Right lobe of liver (tissue), 6 donors: Measurements from ENCODE around the gene TTC8. TPM values are rescaled to one million over a fixed set of nuclear protein-coding genes. Genes with fewer than 3 reads are reported as not detected.

Source experiments
- ATAC-seq, 4 donors: fragments of 200-7000 bp; cut with Tn5 transposase; one replicate each; pipeline ENCODE4 v1.9.1; 2020; ENCODE audit warnings: mild to moderate bottlenecking in 4 of 4, moderate library complexity in 4 of 4
- DNase-seq, 3 donors: peaks; one replicate each; pipeline ENCODE4 v3.0.0-alpha.2; 2020
- H3K27ac ChIP-seq, 3 donors: fragments of 200-600 bp; one replicate each; pipeline ENCODE4 v1.8.0; 2022
- H3K27me3 ChIP-seq, 2 donors: fragments of 200-600 bp; one replicate each; pipeline ENCODE4 v1.8.0; 2022
- H3K36me3 ChIP-seq, 4 donors: fragments of 200-600 bp; sonication (generic) in 1 of 4; one replicate each; pipeline versions ENCODE4 v1.5.1 to v1.8.0; 2017 to 2022; ENCODE audit warnings: control low read depth in 1 of 4
- H3K4me1 ChIP-seq, 4 donors: fragments of 200-600 bp; sonication (generic) in 1 of 4; one replicate each; pipeline versions ENCODE4 v1.5.1 to v1.8.0; 2017 to 2022; ENCODE audit warnings: control low read depth in 1 of 4
- H3K4me3 ChIP-seq, 3 donors: fragments of 200-600 bp; one replicate each; pipeline ENCODE4 v1.8.0; 2022
- H3K9me3 ChIP-seq, 4 donors: fragments of 200-600 bp; sonication (generic) in 1 of 4; one replicate each; pipeline versions ENCODE4 v1.5.1 to v1.8.0; 2017 to 2022; ENCODE audit warnings: control low read depth in 1 of 4
- POLR2A ChIP-seq: fragments of 450-650 bp; IDR thresholded peaks from one replicate; pipeline ENCODE4 v1.6.1; 2017; ENCODE audit warnings: antibody characterized with exemption, mild to moderate bottlenecking
- WGBS: methylation state at CpG from one replicate; pipeline ENCODE4 v1.1.6; 2018; ENCODE audit warnings: low coverage, low lambda C conversion rate; ENCODE audit not compliant: insufficient coverage; ENCODE audit errors: missing lambda C conversion rate; 5-methylcytosine and 5-hydroxymethylcytosine counted together
- intact Hi-C, 2 donors: fragments of 100-400 bp; cut with DNase I; formaldehyde crosslinking; loops; one replicate each; pipeline versions ENCODE4 v1.11.2 to v1.14.1; 2022
- total RNA-seq, 6 experiments: library from RNA; depleted of rRNA in 2 of 6; stranded (reverse); fragments of >200 nt in 2 of 6; fragmentation: NEBNext Ultra II Directional in 3 of 6; extraction: Animal tissue kit (Norgen Biotek cat#: 25700) in 3 of 6; gene quantifications; one replicate each; pipeline versions ENCODE4 v1.1.0 to v1.2.4, GENCODE V29; 2016 to 2023
- TF ChIP-seq, protein P1 (sequence below), 4 donors: fragments of 200-600 bp in 3 of 4; fragments of 450-650 bp in 1 of 4; IDR thresholded peaks; one replicate each; pipeline versions ENCODE4 v1.5.1 to v1.8.0; 2016 to 2022; ENCODE audit warnings: antibody characterized with exemption in 4 of 4, mild to moderate bottlenecking in 2 of 4
- donor health status: DM: no; HTN: yes; CAD: no.
- donor health status: DM: no; HTN: no; CAD: no.
- donor health status: DM: no; HTN: no; CAD: no.
- donor health status: DM: no; HTN: yes; CAD: no.
- donor health status: DM: no; HTN: yes; CAD: no.

TTC8 gene
- total RNA-seq, 6 experiments from 2014 or later = 6.9 to 25.0 (median 11.1) TPM

DNA sequence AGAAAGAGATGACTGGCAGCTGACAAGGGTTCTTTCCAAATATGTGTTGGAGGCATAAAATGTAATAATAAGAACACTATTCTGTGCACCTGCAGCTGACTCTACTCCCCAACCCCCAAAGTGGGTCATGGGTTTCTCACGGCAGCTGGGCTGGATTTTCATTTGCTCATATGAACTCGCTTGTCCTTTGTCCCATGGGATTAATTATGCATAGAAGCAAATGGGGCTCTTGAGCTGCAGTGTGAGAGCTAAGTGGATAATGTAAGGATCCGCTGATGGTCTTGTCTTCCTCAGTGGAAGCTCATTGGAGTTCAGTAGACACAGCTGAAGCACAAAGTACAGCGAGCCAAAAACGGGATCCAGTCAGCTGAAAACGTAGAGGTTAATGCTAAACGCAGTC is 46.3 kb downstream of the TTC8 start:
- TF ChIP-seq, protein P1, sequence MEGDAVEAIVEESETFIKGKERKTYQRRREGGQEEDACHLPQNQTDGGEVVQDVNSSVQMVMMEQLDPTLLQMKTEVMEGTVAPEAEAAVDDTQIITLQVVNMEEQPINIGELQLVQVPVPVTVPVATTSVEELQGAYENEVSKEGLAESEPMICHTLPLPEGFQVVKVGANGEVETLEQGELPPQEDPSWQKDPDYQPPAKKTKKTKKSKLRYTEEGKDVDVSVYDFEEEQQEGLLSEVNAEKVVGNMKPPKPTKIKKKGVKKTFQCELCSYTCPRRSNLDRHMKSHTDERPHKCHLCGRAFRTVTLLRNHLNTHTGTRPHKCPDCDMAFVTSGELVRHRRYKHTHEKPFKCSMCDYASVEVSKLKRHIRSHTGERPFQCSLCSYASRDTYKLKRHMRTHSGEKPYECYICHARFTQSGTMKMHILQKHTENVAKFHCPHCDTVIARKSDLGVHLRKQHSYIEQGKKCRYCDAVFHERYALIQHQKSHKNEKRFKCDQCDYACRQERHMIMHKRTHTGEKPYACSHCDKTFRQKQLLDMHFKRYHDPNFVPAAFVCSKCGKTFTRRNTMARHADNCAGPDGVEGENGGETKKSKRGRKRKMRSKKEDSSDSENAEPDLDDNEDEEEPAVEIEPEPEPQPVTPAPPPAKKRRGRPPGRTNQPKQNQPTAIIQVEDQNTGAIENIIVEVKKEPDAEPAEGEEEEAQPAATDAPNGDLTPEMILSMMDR (IDR thresholded peaks at IDR 0.05) = no peak
- TF ChIP-seq POLR2A = no peak
- intact Hi-C loops = no loop called here
- Histone ChIP-seq H3K36me3 (peaks cover 0 to 10% (median 0%) of the 10 kb centered on the region in 4 donors), H3K4me3 (no peak overlapping the region), H3K27me3 (no peaks in the 10 kb centered on the region), H3K27ac (no peak overlapping the region), H3K4me1 (no peaks in the 10 kb centered on the region), H3K9me3 (no peaks in the 10 kb centered on the region)
- ATAC-seq (no peak), DNase-seq (no peak)
- WGBS = 88% methylated on average over 7 of the region's 7 CpGs

DNA sequence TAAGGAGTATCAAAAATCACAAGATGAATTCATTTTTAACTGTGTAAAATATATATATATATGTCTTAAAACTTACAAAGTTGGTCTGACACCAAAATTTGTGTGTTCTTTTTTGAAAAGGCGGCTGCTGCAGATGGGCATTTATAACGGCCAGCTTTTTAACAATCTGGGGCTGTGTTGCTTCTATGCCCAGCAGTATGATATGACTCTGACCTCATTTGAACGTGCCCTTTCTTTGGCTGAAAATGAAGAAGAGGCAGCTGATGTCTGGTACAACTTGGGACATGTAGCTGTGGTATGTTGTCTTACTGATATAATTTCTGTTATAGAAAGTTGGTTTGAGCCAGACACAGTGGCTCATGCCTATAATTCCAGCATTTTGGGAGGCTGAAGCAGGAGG is 47.0 kb downstream of the TTC8 start:
- Histone ChIP-seq H3K27ac (no peak overlapping the region), H3K36me3 (peaks cover 0 to 10% (median 0%) of the 10 kb centered on the region in 4 donors), H3K9me3 (no peaks in the 10 kb centered on the region), H3K4me3 (no peak overlapping the region), H3K4me1 (no peaks in the 10 kb centered on the region), H3K27me3 (no peaks in the 10 kb centered on the region)
- TF ChIP-seq, protein P1 (IDR thresholded peaks at IDR 0.05) = no peak
- no peak for TF ChIP-seq POLR2A
- DNase-seq = no peak
- intact Hi-C loops = no loop called here
- WGBS = 75% methylated on average over 3 of the region's 3 CpGs
- ATAC-seq = no peak

DNA sequence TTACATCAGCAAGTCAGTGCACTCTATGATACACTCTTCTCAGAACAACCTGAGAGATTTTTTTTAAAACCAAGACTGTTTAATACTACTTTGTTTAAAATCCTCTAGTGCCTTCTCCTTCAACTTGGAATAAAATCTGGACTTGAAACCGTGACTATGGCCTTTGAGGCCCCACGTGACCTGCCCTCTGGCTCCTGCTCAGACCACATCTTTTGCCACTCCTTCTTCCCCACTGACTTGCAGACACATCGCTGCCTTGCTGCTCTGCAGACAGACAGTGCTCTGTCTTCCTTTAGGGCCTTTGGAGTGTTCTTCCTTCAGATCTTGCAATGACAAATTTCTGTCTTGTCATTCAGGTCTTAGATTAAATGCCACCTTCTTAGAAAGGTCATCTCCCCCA is 48.5 kb downstream of the TTC8 start:
- Histone ChIP-seq H3K36me3 (peaks cover 0 to 15% (median 0%) of the 10 kb centered on the region in 4 donors), H3K27me3 (no peaks in the 10 kb centered on the region), H3K4me1 (no peaks in the 10 kb centered on the region), H3K4me3 (no peak overlapping the region), H3K27ac (no peak overlapping the region), H3K9me3 (no peaks in the 10 kb centered on the region)
- TF ChIP-seq POLR2A = no peak
- TF ChIP-seq, protein P1 (IDR thresholded peaks at IDR 0.05) = no peak
- WGBS = 86% methylated on average over 3 of the region's 3 CpGs
- DNase-seq (no peak), ATAC-seq (no peak)
- intact Hi-C loops = no loop called here

DNA sequence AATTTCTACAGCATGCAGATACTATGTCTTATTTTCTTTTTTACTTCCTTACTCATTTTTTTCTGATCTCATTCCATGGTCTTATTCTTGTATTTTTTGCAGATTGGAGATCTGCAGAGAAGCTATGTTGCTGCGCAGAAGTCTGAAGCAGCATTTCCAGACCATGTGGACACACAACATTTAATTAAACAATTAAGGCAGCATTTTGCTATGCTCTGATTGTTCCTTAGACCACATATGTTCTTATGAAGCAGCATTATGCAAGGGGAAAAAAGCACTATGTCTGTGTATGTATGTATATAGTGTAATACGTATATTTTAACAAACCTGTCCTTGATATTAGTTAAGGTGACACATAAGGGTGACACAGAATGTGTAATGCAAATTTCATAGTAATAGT is 52.7 kb downstream of the TTC8 start:
- TF ChIP-seq, protein P1 (IDR thresholded peaks at IDR 0.05) = no peak
- TF ChIP-seq POLR2A = no peak
- no peaks in the 10 kb centered on the region for H3K9me3 ChIP-seq
- H3K4me1 ChIP-seq = no peaks in the 10 kb centered on the region
- intact Hi-C loops = no loop called here
- no peaks in the 10 kb centered on the region for H3K27me3 ChIP-seq
- peaks cover 0 to 14% (median 0%) of the 10 kb centered on the region in 4 donors for H3K36me3 ChIP-seq
- no peak overlapping the region for H3K4me3 ChIP-seq
- no peak overlapping the region for H3K27ac ChIP-seq
- WGBS = 92% methylated on average over 2 of the region's 2 CpGs
- no peak for DNase-seq
- no peak for ATAC-seq

DNA sequence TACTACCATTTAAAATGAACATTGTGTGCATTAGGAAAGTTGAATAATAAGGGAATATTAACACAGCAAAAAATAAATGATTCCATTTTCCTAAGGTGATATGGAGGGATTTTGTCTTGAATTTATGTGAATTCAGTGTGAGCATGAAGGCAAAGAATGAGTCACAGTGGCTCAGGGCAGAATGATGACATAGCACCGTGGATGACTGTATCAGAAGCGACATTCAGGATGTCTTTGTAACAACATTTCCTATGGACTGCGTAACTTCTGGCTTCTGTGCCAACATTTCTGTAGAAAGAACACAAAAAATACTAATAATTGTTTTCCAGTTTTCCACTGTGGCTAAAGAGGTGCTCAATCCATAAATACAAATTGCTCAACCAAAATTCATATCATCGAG is 54.6 kb downstream of the TTC8 start:
- DNase-seq (no peak), ATAC-seq (no peak)
- H3K27me3 ChIP-seq = no peaks in the 10 kb centered on the region
- no peaks in the 10 kb centered on the region for H3K4me1 ChIP-seq
- WGBS = 53% methylated on average over 4 of the region's 4 CpGs
- H3K9me3 ChIP-seq = no peaks in the 10 kb centered on the region
- intact Hi-C loops = no loop called here
- H3K36me3 ChIP-seq = peaks cover 0 to 11% (median 0%) of the 10 kb centered on the region in 4 donors
- no peak overlapping the region for H3K27ac ChIP-seq
- TF ChIP-seq, protein P1 (IDR thresholded peaks at IDR 0.05) = no peak
- no peak overlapping the region for H3K4me3 ChIP-seq
